ENCODE results near the gene ATG2B. TPM values are rescaled to one million over a fixed set of nuclear protein-coding genes. Genes with fewer than 3 reads are reported as not detected.
"Not testable (repeated sequence)": the region's sequence is repeated elsewhere in the genome, so short reads cannot be mapped to it uniquely, and the experiment has no call there.

ATG2B gene
- total RNA-seq, 1 donor from 2014 or later, result 15.6 TPM

GRCh38 chr14:96383445-96383844 is 20.3 kb upstream of the ATG2B start:
- ATAC-seq (no peak), DNase-seq (ENCODE audit: low spot score) (no peak)

GRCh38 chr14:96380735-96381134 is 17.6 kb upstream of the ATG2B start:
- DNase-seq (ENCODE audit: low spot score), result no peak

GRCh38 chr14:96376093-96376492 is 13.0 kb upstream of the ATG2B start:
- DNase-seq (ENCODE audit: low spot score) (no peak), ATAC-seq (no peak)

More at GRCh38 chr14:96380735-96381134, 17.6 kb upstream of the ATG2B start:
- no peak for ATAC-seq

GRCh38 chr14:96373538-96373937 is 10.4 kb upstream of the ATG2B start:
- DNase-seq (ENCODE audit: low spot score) (no peak), ATAC-seq (no peak)

GRCh38 chr14:96370528-96370927 is 7.4 kb upstream of the ATG2B start:
- ATAC-seq, result no peak
- no peak for DNase-seq (ENCODE audit: low spot score)

- DNase-seq (ENCODE audit: low spot score) (no peak), ATAC-seq (no peak)
Observed at GRCh38 chr14:96368534-96368933, 5.4 kb upstream of the ATG2B start.

- no peak for ATAC-seq
- DNase-seq (ENCODE audit: low spot score), result no peak
Observed at GRCh38 chr14:96364962-96365361, 1.8 kb upstream of the ATG2B start.

GRCh38 chr14:96363751-96364336 is 703 bp upstream of the ATG2B start:
- peak; percentile 55 for ATAC-seq
- peak; percentile 63 for DNase-seq (ENCODE audit: low spot score)

GRCh38 chr14:96362071-96362964 is 823 bp downstream of the ATG2B start:
- DNase-seq (ENCODE audit: low spot score) (peak; percentile 66), ATAC-seq (peak; percentile 42)

- ATAC-seq (no peak), DNase-seq (ENCODE audit: low spot score) (no peak)
Observed at GRCh38 chr14:96359959-96360358, 3.2 kb downstream of the ATG2B start.

- DNase-seq (ENCODE audit: low spot score), result no peak
- ATAC-seq, result no peak
Observed at GRCh38 chr14:96357216-96357615, 5.9 kb downstream of the ATG2B start.

GRCh38 chr14:96354246-96354645 is 8.9 kb downstream of the ATG2B start:
- no peak for ATAC-seq
- no peak for DNase-seq (ENCODE audit: low spot score)

- DNase-seq (ENCODE audit: low spot score) (no peak), ATAC-seq (no peak)
Observed at GRCh38 chr14:96352708-96353107, 10.4 kb downstream of the ATG2B start.

- no peak for ATAC-seq
- DNase-seq (ENCODE audit: low spot score), result no peak
Observed at GRCh38 chr14:96351986-96352385, 11.2 kb downstream of the ATG2B start.

GRCh38 chr14:96349286-96350075 is 13.7 kb downstream of the ATG2B start:
- DNase-seq (ENCODE audit: low spot score) (no peak), ATAC-seq (no peak)

- not testable (repeated sequence) for DNase-seq (ENCODE audit: low spot score); ATAC-seq
Observed at GRCh38 chr14:96347957-96348356, 15.2 kb downstream of the ATG2B start.

- no peak for ATAC-seq
Observed at GRCh38 chr14:96345669-96346068, 17.5 kb downstream of the ATG2B start.

GRCh38 chr14:96341323-96341722 is 21.8 kb downstream of the ATG2B start:
- ATAC-seq (no peak), DNase-seq (ENCODE audit: low spot score) (no peak)

More at GRCh38 chr14:96345669-96346068, 17.5 kb downstream of the ATG2B start:
- no peak for DNase-seq (ENCODE audit: low spot score)

- ATAC-seq, result no peak
- DNase-seq (ENCODE audit: low spot score), result no peak
Observed at GRCh38 chr14:96338551-96338950, 24.6 kb downstream of the ATG2B start.

- ATAC-seq (no peak), DNase-seq (ENCODE audit: low spot score) (no peak)
Observed at GRCh38 chr14:96324219-96324618, 38.9 kb downstream of the ATG2B start.

- no peak for DNase-seq (ENCODE audit: low spot score)
- ATAC-seq, result no peak
Observed at GRCh38 chr14:96320605-96321004, 42.5 kb downstream of the ATG2B start.

Measured in left lobe of liver (tissue), 2 donors.